GM06990 (cell line): ENCODE results near the gene MOB4.
A peak's percentile ranks its signal among the peaks of the same experiment; 100 is the strongest.

ENCODE experiments used
- DNase-seq: peaks from one replicate; pipeline ENCODE4 v3.0.0-alpha.2; 2011; ENCODE audit not compliant: insufficient read length; ENCODE audit errors: extremely low read depth
- H3K27me3 ChIP-seq: replicated peaks from 2 replicates; pipeline ENCODE4 v1.6.0; 2011; ENCODE audit warnings: low read length; ENCODE audit not compliant: control insufficient read depth, insufficient read depth
- H3K36me3 ChIP-seq: 2 replicates; pipeline ENCODE4 v1.5.1; 2011; ENCODE audit warnings: low read length; ENCODE audit not compliant: control insufficient read depth, insufficient read depth
- H3K4me3 ChIP-seq: replicated peaks from 2 replicates; pipeline ENCODE4 v1.5.1; 2011; ENCODE audit warnings: low read depth, mild to moderate bottlenecking, control low read depth, low read length
- CTCF ChIP-seq: IDR thresholded peaks from 2 replicates; pipeline ENCODE4 v1.5.1; 2011; ENCODE audit warnings: low read length, control low read depth, mild to moderate bottlenecking, inconsistent platforms; ENCODE audit not compliant: insufficient read depth, poor library complexity, severe bottlenecking

Gene MOB4

GRCh38 chr2:197498937-197499593, 16.8 kb upstream of the MOB4 start:
- Histone ChIP-seq H3K4me3 (peak overlapping the region; percentile 97), H3K36me3 (peaks cover 8% of the 10 kb centered on the region), H3K27me3 (no peaks in the 10 kb centered on the region)
- TF ChIP-seq CTCF = no peak
- DNase-seq = peak; percentile 74

- Histone ChIP-seq H3K4me3 (peak within 1 kb of the TSS; percentile 97), H3K36me3 (peaks cover 11% of the 10 kb centered on the region), H3K27me3 (no peaks in the 10 kb centered on the region)
- peak; percentile 100 for DNase-seq
- TF ChIP-seq CTCF = no peak
Observed at GRCh38 chr2:197499594-197500502, 16.0 kb upstream of the MOB4 start, which contains the start of the genes HSPD1 and HSPE1. Gene HSPD1 (minus strand): TSS chr2:197499840. CDS start chr2:197498848, 992 bp downstream. Gene HSPE1 (plus strand): TSS chr2:197500379. CDS start chr2:197500437, 58 bp downstream.

- no peaks in the 10 kb centered on the region for H3K27me3 ChIP-seq
- H3K36me3 ChIP-seq = peaks cover 8% of the 10 kb centered on the region
- no peak for TF ChIP-seq CTCF
- H3K4me3 ChIP-seq = peak overlapping the region; percentile 97
- DNase-seq = no peak
Observed at GRCh38 chr2:197500503-197501131, 15.2 kb upstream of the MOB4 start.

GRCh38 chr2:197502201-197502600, 13.7 kb upstream of the MOB4 start:
- Histone ChIP-seq H3K36me3 (peaks cover 11% of the 10 kb centered on the region), H3K27me3 (no peaks in the 10 kb centered on the region), H3K4me3 (peak overlapping the region; percentile 97)
- no peak for TF ChIP-seq CTCF
- no peak for DNase-seq

GRCh38 chr2:197502685-197503084, 13.2 kb upstream of the MOB4 start:
- peaks cover 10% of the 10 kb centered on the region for H3K36me3 ChIP-seq
- TF ChIP-seq CTCF = no peak
- no peak for DNase-seq
- H3K4me3 ChIP-seq = peak overlapping the region; percentile 97
- H3K27me3 ChIP-seq = no peaks in the 10 kb centered on the region
